Stimulated activated CD4-positive, alpha-beta T cell treated with anti-CD3 and anti-CD28 coated beads, Interleukin-4, amount 100 ng/mL, for 1 hour (primary cell): Measurements from ENCODE around the gene GMDS.
A peak's percentile ranks its signal among the peaks of the same experiment; 100 is the strongest.

Source experiments
- DNase-seq: peaks from one replicate; pipeline ENCODE4 v3.0.0-alpha.2; 2020

Gene GMDS

GRCh38 chr6:2086326-2086965 is 159.0 kb downstream of the GMDS start:
- no peak for DNase-seq

GRCh38 chr6:2085657-2086056 is 159.7 kb downstream of the GMDS start:
- DNase-seq = no peak

- no peak for DNase-seq
Observed at GRCh38 chr6:2081155-2082138, 164.0 kb downstream of the GMDS start.

DNA sequence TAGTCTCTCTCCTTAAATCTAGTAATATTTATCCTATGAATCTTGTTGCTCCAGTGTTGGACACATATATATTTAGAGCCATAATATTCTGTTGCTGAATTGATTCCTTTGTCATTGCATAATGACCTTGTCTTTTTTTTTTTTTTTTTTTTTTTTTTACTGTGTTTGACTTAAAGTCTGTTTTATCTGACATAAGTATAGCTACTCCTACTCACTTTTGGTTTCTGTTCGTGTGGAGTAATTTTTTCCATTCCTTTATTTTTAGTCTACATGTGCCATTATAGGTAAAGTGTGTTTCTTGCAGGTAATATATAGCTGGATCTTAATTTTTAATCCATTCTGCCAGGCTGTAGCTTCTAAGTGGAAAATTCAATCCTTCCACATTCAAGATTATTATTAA is 166.5 kb downstream of the GMDS start:
- DNase-seq = no peak

- DNase-seq = no peak
Observed at GRCh38 chr6:2077826-2078225, 167.6 kb downstream of the GMDS start.

- DNase-seq = no peak
Observed at GRCh38 chr6:2073476-2073875, 171.9 kb downstream of the GMDS start.

DNA sequence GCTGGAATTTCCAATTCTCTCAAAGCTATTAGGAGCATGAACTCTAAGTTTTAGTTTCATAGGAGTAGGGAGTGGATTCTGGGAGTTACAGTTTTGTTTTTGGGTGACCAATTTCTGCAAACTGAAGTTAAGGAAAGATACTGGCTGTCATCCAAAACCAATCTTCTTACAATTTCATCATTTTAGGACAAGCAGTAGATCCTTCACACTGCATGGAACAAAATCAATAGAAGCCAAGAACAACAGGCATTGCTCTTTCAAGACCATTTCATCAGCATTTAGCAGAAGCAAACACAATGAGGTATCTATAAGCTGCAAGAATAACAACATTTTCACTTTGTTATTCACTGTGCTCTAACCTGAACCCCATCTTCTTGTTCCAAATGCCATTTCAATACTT is 173.0 kb downstream of the GMDS start:
- DNase-seq = no peak

DNA sequence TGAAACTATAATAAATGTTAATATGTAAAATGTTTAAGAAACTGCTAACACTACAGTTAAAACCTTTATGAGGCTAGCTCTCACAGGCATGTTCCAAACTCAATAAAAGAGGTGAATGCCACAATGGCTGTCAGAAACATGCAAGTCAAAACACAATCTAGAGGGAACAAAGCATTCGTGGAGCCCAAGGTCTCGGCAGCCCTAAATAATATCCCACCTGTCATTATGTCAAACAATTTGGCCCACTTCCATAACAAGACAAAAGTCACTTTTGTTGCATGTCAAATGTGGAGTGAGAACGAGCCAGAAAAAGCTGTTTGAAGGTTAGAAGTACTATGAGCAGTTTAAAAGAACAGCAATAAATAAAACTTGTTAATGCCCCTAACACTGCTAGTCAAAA is 181.9 kb downstream of the GMDS start:
- DNase-seq = no peak

GRCh38 chr6:2061880-2062279 is 183.5 kb downstream of the GMDS start:
- DNase-seq = no peak

DNA sequence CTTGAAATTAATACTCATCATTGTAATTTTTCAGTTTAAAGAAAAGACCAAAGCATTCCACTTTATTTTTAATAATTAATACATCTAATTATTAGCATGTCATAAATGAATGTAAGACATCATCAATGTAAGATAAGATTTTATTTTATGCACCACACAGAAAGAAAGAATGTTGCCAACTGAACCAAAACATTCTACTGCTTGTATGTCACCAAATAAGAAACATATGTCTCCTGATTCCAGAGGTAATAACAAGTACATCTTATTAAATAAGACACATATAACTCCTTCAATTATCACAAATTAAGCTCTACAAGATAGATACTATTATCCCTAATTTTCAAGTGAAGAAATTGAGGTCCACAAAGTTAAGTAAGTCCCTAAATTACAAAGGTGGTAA is 189.5 kb downstream of the GMDS start:
- DNase-seq = no peak

GRCh38 chr6:2055143-2055542 is 190.3 kb downstream of the GMDS start:
- no peak for DNase-seq

GRCh38 chr6:2054516-2055067 is 190.8 kb downstream of the GMDS start:
- no peak for DNase-seq

- no peak for DNase-seq
Observed at GRCh38 chr6:2053691-2054090, 191.7 kb downstream of the GMDS start.

DNA sequence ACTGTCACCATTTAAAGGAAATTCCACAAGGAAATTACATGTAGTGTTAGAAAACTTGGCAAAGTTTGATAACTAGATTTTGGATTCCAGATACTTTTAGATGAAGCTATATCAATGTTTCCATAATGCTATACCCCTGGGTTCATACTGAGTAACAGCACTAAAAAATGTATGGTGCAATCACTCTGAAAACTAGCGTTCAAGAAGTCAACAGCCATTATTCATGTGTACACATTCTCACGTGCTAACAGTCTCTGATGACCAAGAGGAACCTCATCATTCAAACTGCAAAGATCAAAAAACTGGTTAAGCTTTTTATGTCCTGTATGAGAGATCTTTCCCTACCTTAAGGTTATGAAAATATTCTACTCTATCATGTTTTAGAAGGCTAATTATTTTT is 197.6 kb downstream of the GMDS start:
- no peak for DNase-seq

DNA sequence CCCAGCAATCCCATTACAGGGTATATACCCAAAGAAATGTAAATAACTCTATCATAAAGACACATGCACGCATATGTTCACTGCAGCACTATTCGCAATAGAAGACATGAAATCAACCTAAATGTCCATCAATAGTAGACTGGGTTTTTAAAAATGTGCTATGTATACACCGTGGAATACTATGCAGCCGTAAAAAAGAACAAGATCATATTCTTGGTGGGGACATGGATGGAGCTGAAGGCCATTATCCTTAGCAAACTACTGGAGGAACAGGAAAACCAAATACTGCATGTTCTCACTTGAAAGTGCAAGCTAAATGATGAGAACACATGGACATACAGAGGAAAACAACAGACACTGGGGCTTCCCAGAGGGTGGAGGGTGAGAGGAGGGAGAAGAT is 201.2 kb downstream of the GMDS start:
- DNase-seq = no peak

DNA sequence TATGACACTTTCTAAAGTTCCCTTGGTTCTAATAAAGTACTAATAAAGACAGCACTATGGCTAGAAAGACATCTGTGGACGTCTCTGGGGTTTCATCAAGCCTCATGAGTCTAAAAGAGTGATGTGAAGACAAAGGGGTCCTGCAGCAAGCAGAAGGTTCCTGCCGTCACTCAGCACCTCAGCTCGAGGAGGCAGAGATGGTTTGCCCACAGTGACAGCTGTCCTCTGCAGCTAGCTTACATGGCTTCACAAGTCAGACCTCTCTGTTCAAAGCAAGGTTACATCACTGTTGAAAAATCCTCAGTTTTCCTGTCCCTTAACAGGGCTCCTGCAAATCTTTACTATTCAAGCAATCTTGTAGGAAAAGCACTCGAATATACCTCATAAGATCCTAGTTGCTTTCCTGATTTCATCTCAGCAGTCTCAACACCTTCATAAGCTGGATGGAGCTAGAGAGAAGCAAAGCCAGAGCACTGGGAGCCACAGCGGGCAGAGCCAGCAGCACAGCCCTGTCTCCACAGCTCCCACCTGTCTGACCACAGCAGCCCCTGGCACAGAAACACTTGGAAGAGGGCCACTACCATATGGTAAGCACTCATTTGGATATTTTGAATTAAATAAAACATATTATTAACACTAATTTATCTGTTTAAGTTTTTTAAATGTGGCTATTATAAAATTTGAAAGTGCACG is 202.3 kb downstream of the GMDS start:
- DNase-seq = no peak

DNA sequence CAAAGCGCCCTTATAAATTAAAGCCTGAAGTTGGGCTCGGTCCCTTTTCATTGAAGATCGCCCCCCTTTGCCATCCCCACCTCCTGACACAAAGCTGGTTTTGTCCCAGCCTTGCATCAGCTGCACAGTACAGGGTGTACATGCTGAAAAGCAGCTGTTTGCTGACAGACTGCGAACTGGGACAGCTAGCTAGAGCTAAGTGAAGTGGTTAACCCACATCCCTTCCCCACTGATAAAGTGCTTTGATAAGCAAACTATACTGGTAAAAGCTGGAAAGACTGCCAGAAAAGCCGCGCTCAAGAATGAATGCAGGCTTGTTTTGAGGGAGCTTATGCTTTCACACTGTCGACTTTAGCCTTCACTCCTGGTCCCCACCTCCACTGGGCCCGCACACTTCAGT is 207.3 kb downstream of the GMDS start:
- DNase-seq = peak; percentile 2

DNA sequence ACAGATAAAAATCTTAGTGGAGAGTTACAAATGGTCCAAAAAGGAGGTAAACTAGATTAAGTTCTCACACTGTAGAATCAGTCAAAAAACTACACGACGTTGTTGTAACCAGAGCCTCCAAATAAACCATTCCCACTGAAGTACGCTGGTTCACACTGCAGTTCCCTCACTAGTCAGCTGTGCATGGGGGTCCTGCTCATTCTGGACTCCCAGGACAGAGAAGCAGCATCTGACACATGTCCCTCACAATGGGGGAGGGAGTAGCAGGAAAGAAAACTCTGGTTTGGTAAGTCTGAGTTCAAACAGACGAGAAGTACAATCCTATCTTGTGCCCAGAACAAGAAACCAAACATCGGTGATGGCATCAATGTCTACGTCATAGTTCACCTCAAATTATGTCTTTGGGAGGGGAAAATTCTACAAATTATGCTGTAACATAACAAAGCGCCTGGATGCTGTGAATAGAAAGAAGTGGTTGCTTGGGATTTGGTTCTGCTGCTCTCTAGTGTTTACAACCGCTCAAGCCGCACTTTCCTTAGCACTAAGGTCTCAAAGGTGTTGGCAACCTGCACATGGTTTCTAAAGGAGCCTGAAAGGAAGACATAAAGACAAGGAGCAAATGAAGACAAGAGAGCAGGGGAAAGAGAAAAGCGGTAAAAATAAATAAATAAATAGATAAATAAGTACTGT is 208.0 kb downstream of the GMDS start:
- no peak for DNase-seq

DNA sequence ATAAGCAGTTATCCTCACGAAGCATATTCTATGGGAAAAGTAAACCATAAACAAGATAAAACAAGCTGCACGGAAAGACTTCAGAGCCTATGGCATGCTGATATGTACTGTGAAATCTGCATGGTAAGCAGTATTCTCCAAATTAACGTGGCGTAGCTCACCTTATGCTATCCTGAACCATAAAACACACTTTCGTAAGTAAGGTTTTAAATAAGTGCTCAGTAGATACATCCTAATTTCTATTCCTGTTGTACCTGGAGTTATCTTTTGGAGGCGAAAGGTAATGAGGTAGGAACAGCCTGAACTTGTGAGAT is 208.7 kb downstream of the GMDS start:
- DNase-seq = no peak

GRCh38 chr6:2035826-2036709 is 209.3 kb downstream of the GMDS start:
- DNase-seq = no peak

- no peak for DNase-seq
Observed at GRCh38 chr6:2035046-2035445, 210.4 kb downstream of the GMDS start.

- no peak for DNase-seq
Observed at GRCh38 chr6:2034256-2034655, 211.1 kb downstream of the GMDS start.
